GM23248 (cell line): ENCODE measurements around the gene GALNT7.

Source experiments
- EZH2 ChIP-seq: fragments of 200-600 bp; sonication (generic); IDR thresholded peaks from 2 replicates; pipeline ENCODE4 v1.6.1; 2018; ENCODE audit warnings: antibody characterized with exemption, mild to moderate bottlenecking; ENCODE audit not compliant: insufficient read depth, poor library complexity, severe bottlenecking
- EZH2phosphoT487 ChIP-seq: fragments of 200-600 bp; sonication (generic); IDR thresholded peaks from 2 replicates; pipeline ENCODE4 v1.6.1; 2018; ENCODE audit warnings: antibody characterized with exemption, moderate library complexity, mild to moderate bottlenecking, low read depth; ENCODE audit not compliant: insufficient read depth

DNA sequence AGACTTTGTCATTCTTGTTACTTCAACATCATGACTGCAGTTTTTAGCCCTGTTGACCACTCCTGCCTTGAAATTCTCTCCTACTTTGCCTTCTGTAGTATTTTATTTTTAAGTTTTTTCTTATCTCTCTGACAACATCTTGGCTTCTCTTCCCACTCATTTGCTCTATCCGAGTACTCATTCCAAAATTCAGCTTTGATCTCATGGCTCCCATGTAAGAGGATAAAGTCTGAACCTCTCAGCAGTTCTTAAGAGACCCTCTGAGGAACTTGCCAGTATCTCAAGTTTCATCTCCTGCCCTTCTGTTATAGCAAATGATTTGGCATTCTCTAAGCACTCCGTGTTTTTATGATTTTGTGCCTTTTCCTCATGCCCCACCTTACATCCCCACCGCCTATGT lies 67.7 kb downstream of the GALNT7 start:
- no peak for TF ChIP-seq EZH2
- TF ChIP-seq EZH2phosphoT487, result no peak
